Measurements from ENCODE around the gene MRGPRX2.

GRCh38 chr11:19089421-19089820 lies 28.9 kb upstream of the MRGPRX2 start:
- TF ChIP-seq CBFB (IDR thresholded peaks at IDR 0.05; ENCODE audit: low read depth) (no peak), RCOR1 (conservative IDR thresholded peaks at IDR 0.05; ENCODE audit: low read depth, low read length) (no peak), MEF2A (IDR thresholded peaks at IDR 0.05; ENCODE audit: insufficient read depth, low read depth, low read length) (no peak), EP300 (IDR thresholded peaks at IDR 0.05; ENCODE audit: borderline replicate concordance in 1 of 2, control insufficient read depth in 1 of 2, low read depth in 2 of 2, low read length in 2 of 2) (no peak), GABPA (IDR thresholded peaks at IDR 0.05; ENCODE audit: low read depth) (no peak), CTCF (IDR thresholded peaks at IDR 0.05 in 2 of 3, conservative IDR thresholded peaks at IDR 0.05 in 1 of 3; ENCODE audit: control insufficient read depth in 2 of 3, extremely low read depth in 1 of 3, insufficient read depth in 1 of 3, low read depth in 3 of 3, low read length in 3 of 3) (no peak), JUNB (IDR thresholded peaks at IDR 0.05) (no peak), EZH2 (IDR thresholded peaks at IDR 0.05; ENCODE audit: borderline replicate concordance, control insufficient read depth, low read depth, low read length) (no peak), TAF1 (IDR thresholded peaks at IDR 0.05; ENCODE audit: borderline replicate concordance, low read depth, low read length) (no peak), PBX3 (IDR thresholded peaks at IDR 0.05; ENCODE audit: insufficient replicate concordance, low read depth, low read length) (no peak), SMC3 (IDR thresholded peaks at IDR 0.05; ENCODE audit: borderline replicate concordance, low read length) (no peak), POLR2A (IDR thresholded peaks at IDR 0.05; ENCODE audit: low read depth, low read length) (no peak), FOXM1 (IDR thresholded peaks at IDR 0.05; ENCODE audit: low read depth, low read length) (no peak)

All from GM12878 (cell line).